ENCODE data around the gene MRPL48. TPM values are rescaled to one million over a fixed set of nuclear protein-coding genes. Genes with fewer than 3 reads are reported as not detected.
A peak's percentile ranks its signal among the peaks of the same experiment; 100 is the strongest.

Gene MRPL48
- total and polyA plus RNA-seq, 2 donors (not counting 1 experiment from before 2014, with no cell fraction given): 19.1 to 28.3 TPM

- H3K4me3 Mint-ChIP-seq: peak overlapping the region; percentile 99
- Histone ChIP-seq H2AFZ (ENCODE audit: insufficient read depth, low read depth, low read length, poor library complexity, severe bottlenecking) (peak overlapping the region; percentile 95), H3K9me3 (ENCODE audit: control extremely low read depth in 1 of 3, control insufficient read depth in 2 of 3, insufficient read depth in 1 of 3, low read length in 2 of 3) (no peaks in the 10 kb centered on the region), H3K27ac (ENCODE audit: low read length in 2 of 2) (peak overlapping the region; percentile 75 to 77), H3K9ac (ENCODE audit: low read length) (peak overlapping the region; percentile 86), H3K79me2 (ENCODE audit: control insufficient read depth, insufficient read depth, low read length) (peaks cover 21% of the 10 kb centered on the region), H4K20me1 (ENCODE audit: control insufficient read depth, insufficient read depth, low read length, poor library complexity, severe bottlenecking) (no peaks in the 10 kb centered on the region), H3K27me3 (replicated peaks in 1 of 4; ENCODE audit: control extremely low read depth in 1 of 4, control insufficient read depth in 3 of 4, insufficient read depth in 4 of 4, low read length in 3 of 4) (no peaks in the 10 kb centered on the region), H3K4me3 (ENCODE audit: control extremely low read depth in 1 of 5, extremely low read depth in 1 of 5, insufficient read depth in 1 of 5, low read depth in 2 of 5, low read length in 4 of 5) (peak overlapping the region in 3 of 5 experiments; percentile 67 to 98 (median 93)), H3K4me1 (ENCODE audit: control insufficient read depth in 2 of 2, insufficient read depth in 2 of 2, low read length in 2 of 2) (peaks cover 13 to 14% of the 10 kb centered on the region in 2 donors), H3K4me2 (replicated peaks; ENCODE audit: low read depth, low read length, poor library complexity, severe bottlenecking) (peak overlapping the region; percentile 67), H3K36me3 (replicated peaks in 1 of 2; ENCODE audit: control extremely low read depth in 1 of 2, control insufficient read depth in 1 of 2, extremely low read depth in 1 of 2, insufficient read depth in 2 of 2, low read length in 1 of 2) (peaks cover 0 to 4% of the 10 kb centered on the region in 2 experiments)
- DNase-seq (no peak), ATAC-seq (ENCODE audit: low read depth) (no peak)
- peaks cover 20% of the 10 kb centered on the region for H3K4me1 Mint-ChIP-seq
- H3K27me3 Mint-ChIP-seq: no peaks in the 10 kb centered on the region
- intact Hi-C loops (cut with micrococcal nuclease): no loop called here
- no peak for TF ChIP-seq CTCF (IDR thresholded peaks at IDR 0.05)
- no peak for TF ChIP-seq EZH2 (IDR thresholded peaks at IDR 0.05; ENCODE audit: borderline replicate concordance, insufficient read depth, low read depth, low read length, poor library complexity, severe bottlenecking)
- WGBS (ENCODE audit: insufficient coverage): 93% methylated on average over 9 of the region's 17 CpGs
- no peaks in the 10 kb centered on the region for H3K9me3 Mint-ChIP-seq (ENCODE audit: insufficient read depth)
- POLR2A ChIA-PET: interaction anchor here (1.0 to 2.0 kb wide), 2 partner anchors 8 to 26 kb away, joined by 4 to 9 read pairs; partner anchors contain the start of gene RAB6A
- H3K27ac Mint-ChIP-seq: peak overlapping the region; percentile 98
- CTCF ChIA-PET: interaction anchor here (0.6 to 2.0 kb wide), 4 partner anchors 8 to 1200 kb away, joined by 3 to 11 read pairs (median 6); partner anchors contain the start of gene RAB6A
Measured at GRCh38 chr11:73787051-73787642, 527 bp upstream of the MRPL48 start.

- intact Hi-C loops (cut with micrococcal nuclease): loop anchor here (2.0 kb wide), 1 partner anchor 88 kb away; the partner anchor contains the start of genes COA4 and PAAF1
- ChIA-PET CTCF (no interaction called here), POLR2A (no interaction called here)
- TF ChIP-seq CTCF (IDR thresholded peaks at IDR 0.05) (no peak), EZH2 (IDR thresholded peaks at IDR 0.05; ENCODE audit: borderline replicate concordance, insufficient read depth, low read depth, low read length, poor library complexity, severe bottlenecking) (no peak)
- Histone ChIP-seq H3K9me3 (ENCODE audit: control extremely low read depth in 1 of 3, control insufficient read depth in 2 of 3, insufficient read depth in 1 of 3, low read length in 2 of 3) (no peaks in the 10 kb centered on the region), H2AFZ (ENCODE audit: insufficient read depth, low read depth, low read length, poor library complexity, severe bottlenecking) (no peak overlapping the region), H3K79me2 (ENCODE audit: control insufficient read depth, insufficient read depth, low read length) (peaks cover 39% of the 10 kb centered on the region), H3K27me3 (replicated peaks in 1 of 4; ENCODE audit: control extremely low read depth in 1 of 4, control insufficient read depth in 3 of 4, insufficient read depth in 4 of 4, low read length in 3 of 4) (no peaks in the 10 kb centered on the region), H3K27ac (ENCODE audit: low read length in 2 of 2) (peak overlapping the region in 1 of 2 donors; percentile 23), H3K4me2 (replicated peaks; ENCODE audit: low read depth, low read length, poor library complexity, severe bottlenecking) (peak overlapping the region; percentile 67), H3K9ac (ENCODE audit: low read length) (no peak overlapping the region), H3K36me3 (replicated peaks in 1 of 2; ENCODE audit: control extremely low read depth in 1 of 2, control insufficient read depth in 1 of 2, extremely low read depth in 1 of 2, insufficient read depth in 2 of 2, low read length in 1 of 2) (peaks cover 0 to 4% of the 10 kb centered on the region in 2 experiments), H3K4me3 (ENCODE audit: control extremely low read depth in 1 of 5, extremely low read depth in 1 of 5, insufficient read depth in 1 of 5, low read depth in 2 of 5, low read length in 4 of 5) (no peak overlapping the region), H4K20me1 (ENCODE audit: control insufficient read depth, insufficient read depth, low read length, poor library complexity, severe bottlenecking) (no peaks in the 10 kb centered on the region), H3K4me1 (ENCODE audit: control insufficient read depth in 2 of 2, insufficient read depth in 2 of 2, low read length in 2 of 2) (peaks cover 13 to 14% of the 10 kb centered on the region in 2 donors)
- no peaks in the 10 kb centered on the region for H3K9me3 Mint-ChIP-seq (ENCODE audit: insufficient read depth)
- DNase-seq: no peak
- peaks cover 23% of the 10 kb centered on the region for H3K4me1 Mint-ChIP-seq
- ATAC-seq (ENCODE audit: low read depth): no peak
- no peaks in the 10 kb centered on the region for H3K27me3 Mint-ChIP-seq
- H3K27ac Mint-ChIP-seq: no peak overlapping the region
- no CpG with 5 or more reads among the region's 5 CpGs for WGBS (ENCODE audit: insufficient coverage)
- H3K4me3 Mint-ChIP-seq: peak overlapping the region; percentile 17
Measured at GRCh38 chr11:73789279-73789670, 1.6 kb downstream of the MRPL48 start.
